BJ (cell line): ENCODE results near the gene MGAT5. TPM values are rescaled to one million over a fixed set of nuclear protein-coding genes. Genes with fewer than 3 reads are reported as not detected.

Source experiments
- CTCF ChIA-PET: fragments of 350-600 bp; formaldehyde crosslinking; extraction: SDS; loops from one replicate; lab custom pipeline; 2021; ENCODE audit warnings: antibody characterized with exemption, inconsistent platforms; lab: Yijun Ruan, JAX
- POLR2A ChIA-PET: fragments of 300-600 bp; sonication (Branson Sonifier 250); formaldehyde crosslinking; extraction: SDS; loops from one replicate; lab custom pipeline; 2021; ENCODE audit warnings: antibody characterized with exemption; lab: Charles Lee
- DNase-seq: peaks from one replicate; pipeline ENCODE4 v3.0.0-alpha.2; 2011; ENCODE audit warnings: low read depth
- H3K27me3 ChIP-seq: 2 replicates; pipeline ENCODE4 v1.6.0; 2011; ENCODE audit warnings: low read length; ENCODE audit not compliant: control insufficient read depth, insufficient read depth
- H3K36me3 ChIP-seq: 2 replicates; pipeline ENCODE4 v1.5.1; 2011; ENCODE audit warnings: low read length; ENCODE audit not compliant: control insufficient read depth, insufficient read depth
- H3K4me3 ChIP-seq: 2 replicates; pipeline ENCODE4 v1.5.1; 2011; ENCODE audit warnings: low read depth, mild to moderate bottlenecking, control low read depth, low read length
- CTCF ChIP-seq: IDR thresholded peaks from 2 replicates; pipeline ENCODE4 v1.5.1; 2011; ENCODE audit warnings: low read depth, mild to moderate bottlenecking, control low read depth, inconsistent platforms, low read length, moderate library complexity; ENCODE audit not compliant: insufficient read depth
- polyA plus RNA-seq: library from polyadenylated mRNA; depleted of rRNA; stranded (reverse); fragments of >200 nt; gene quantifications from 2 replicates; pipeline ENCODE4 v1.2.3, GENCODE V29; 2011

MGAT5 gene
- polyA plus RNA-seq, 1 experiment: 25.0 TPM

GRCh38 chr2:134232868-134233727 lies 20.8 kb upstream of the MGAT5 start:
- DNase-seq: no peak
- TF ChIP-seq CTCF: no peak
- Histone ChIP-seq H3K4me3 (no peak overlapping the region), H3K36me3 (no peaks in the 10 kb centered on the region), H3K27me3 (no peaks in the 10 kb centered on the region)
- ChIA-PET CTCF (interaction anchor here (0.6 to 1.4 kb wide), 3 partner anchors 12 to 25 kb away, joined by 3 to 4 read pairs (median 3); no protein-coding TSS in a partner anchor), POLR2A (interaction anchor here (0.7 kb wide), 1 partner anchor 11 kb away, joined by 3 read pairs; no protein-coding TSS in a partner anchor)

- CTCF ChIA-PET: no interaction called here
These were observed 20.1 kb upstream of the MGAT5 start for GRCh38 chr2:134233728-134234136.

GRCh38 chr2:134234535-134234934 lies 19.3 kb upstream of the MGAT5 start:
- TF ChIP-seq CTCF: no peak
- POLR2A ChIA-PET: no interaction called here
- H3K27me3 ChIP-seq: no peaks in the 10 kb centered on the region
- no peak overlapping the region for H3K4me3 ChIP-seq
- no peaks in the 10 kb centered on the region for H3K36me3 ChIP-seq
- no peak for DNase-seq
- CTCF ChIA-PET: interaction anchor here (0.6 to 2.5 kb wide), 3 partner anchors 11 to 654 kb away, joined by 3 to 12 read pairs (median 3); no protein-coding TSS in a partner anchor

More at GRCh38 chr2:134233728-134234136, 20.1 kb upstream of the MGAT5 start:
- POLR2A ChIA-PET: no interaction called here
- Histone ChIP-seq H3K36me3 (no peaks in the 10 kb centered on the region), H3K4me3 (no peak overlapping the region), H3K27me3 (no peaks in the 10 kb centered on the region)
- no peak for DNase-seq
- TF ChIP-seq CTCF: no peak

- POLR2A ChIA-PET: no interaction called here
These were observed 18.2 kb upstream of the MGAT5 start for GRCh38 chr2:134235510-134236144.

More at GRCh38 chr2:134235510-134236144, 18.2 kb upstream of the MGAT5 start:
- TF ChIP-seq CTCF: no peak
- CTCF ChIA-PET: interaction anchor here (0.8 to 2.5 kb wide), 5 partner anchors 10 to 140 kb away, joined by 3 to 12 read pairs (median 3); no protein-coding TSS in a partner anchor
- H3K4me3 ChIP-seq: no peak overlapping the region
- H3K27me3 ChIP-seq: no peaks in the 10 kb centered on the region
- DNase-seq: no peak
- H3K36me3 ChIP-seq: no peaks in the 10 kb centered on the region
